GM23248 (cell line): Measurements from ENCODE around the gene CNP. TPM values are rescaled to one million over a fixed set of nuclear protein-coding genes. Genes with fewer than 3 reads are reported as not detected.
"Not testable (repeated sequence)": the region's sequence is repeated elsewhere in the genome, so short reads cannot be mapped to it uniquely, and the experiment has no call there.

ENCODE experiments used
- DNase-seq: peaks from one replicate; pipeline ENCODE4 v3.0.0-alpha.2; 2015
- H2AFZ ChIP-seq: fragments of 200-600 bp; sonication (generic); 2 replicates; pipeline ENCODE4 v1.6.1; 2016; ENCODE audit warnings: antibody characterized with exemption
- H3F3A ChIP-seq: fragments of 200-600 bp; sonication (generic); 2 replicates; pipeline ENCODE4 v1.6.1; 2016; ENCODE audit warnings: mild to moderate bottlenecking, antibody characterized with exemption, mixed run types; ENCODE audit not compliant: insufficient read depth
- H3K27ac ChIP-seq: fragments of 200-600 bp; sonication (generic); 2 replicates; pipeline ENCODE4 v1.5.1; 2016; ENCODE audit warnings: mild to moderate bottlenecking
- H3K27me3 ChIP-seq: fragments of 200-600 bp; sonication (generic); replicated peaks from 2 replicates; pipeline ENCODE4 v1.6.1; 2016; ENCODE audit warnings: mild to moderate bottlenecking; ENCODE audit not compliant: insufficient read depth
- H3K36me3 ChIP-seq: fragments of 200-600 bp; sonication (generic); 2 replicates; pipeline ENCODE4 v1.6.1; 2016; ENCODE audit warnings: low read depth, mild to moderate bottlenecking
- H3K4me1 ChIP-seq: fragments of 200-600 bp; sonication (generic); 2 replicates; pipeline ENCODE4 v1.6.1; 2016; ENCODE audit warnings: mild to moderate bottlenecking; ENCODE audit not compliant: insufficient read depth
- H3K4me2 ChIP-seq: fragments of 200-600 bp; sonication (generic); one replicate; pipeline ENCODE4 v1.6.1; 2016; ENCODE audit warnings: mild to moderate bottlenecking; ENCODE audit not compliant: unreplicated experiment
- H3K4me3 ChIP-seq: fragments of 200-600 bp; sonication (generic); 2 replicates; pipeline ENCODE4 v1.5.1; 2016; ENCODE audit warnings: mild to moderate bottlenecking
- H3K79me2 ChIP-seq: fragments of 200-600 bp; sonication (generic); 2 replicates; pipeline ENCODE4 v1.6.1; 2016; ENCODE audit warnings: mild to moderate bottlenecking; ENCODE audit not compliant: insufficient read depth
- H3K9ac ChIP-seq: fragments of 200-600 bp; sonication (generic); 2 replicates; pipeline ENCODE4 v1.6.1; 2016; ENCODE audit warnings: mild to moderate bottlenecking
- H3K9me2 ChIP-seq: fragments of 200-600 bp; sonication (generic); 2 replicates; pipeline ENCODE4 v1.6.1; 2016; ENCODE audit warnings: mixed run types, mild to moderate bottlenecking, moderate library complexity; ENCODE audit not compliant: insufficient read depth
- H3K9me3 ChIP-seq: fragments of 200-600 bp; sonication (generic); one replicate; pipeline ENCODE4 v1.6.1; 2017; ENCODE audit warnings: low read depth
- H4K20me1 ChIP-seq: fragments of 200-600 bp; sonication (generic); 2 replicates; pipeline ENCODE4 v1.6.0; 2016; ENCODE audit not compliant: insufficient read depth
- EZH2 ChIP-seq: fragments of 200-600 bp; sonication (generic); IDR thresholded peaks from 2 replicates; pipeline ENCODE4 v1.6.1; 2018; ENCODE audit warnings: antibody characterized with exemption, mild to moderate bottlenecking; ENCODE audit not compliant: insufficient read depth, poor library complexity, severe bottlenecking
- EZH2phosphoT487 ChIP-seq: fragments of 200-600 bp; sonication (generic); IDR thresholded peaks from 2 replicates; pipeline ENCODE4 v1.6.1; 2018; ENCODE audit warnings: antibody characterized with exemption, moderate library complexity, mild to moderate bottlenecking, low read depth; ENCODE audit not compliant: insufficient read depth
- WGBS, 2 experiments: methylation state at CpG; one replicate each; pipeline ENCODE4 v1.1.6; 2015 to 2017; ENCODE audit warnings: low lambda C conversion rate in 2 of 2, low coverage in 1 of 2; ENCODE audit errors: missing lambda C conversion rate in 2 of 2; 5-methylcytosine and 5-hydroxymethylcytosine counted together
- in situ Hi-C: fragments of 300-500 bp; cut with MboI; formaldehyde crosslinking; loops from 2 replicates; pipeline ENCODE4 v1.15.0; 2020
- polyA plus RNA-seq: library from polyadenylated mRNA; unstranded; fragments of >200 nt; fragmentation: Nextera tagmentation; extraction: Ambion mirVana; gene quantifications from 2 replicates; pipeline ENCODE4 v1.2.1, GENCODE V29; 2016
- total RNA-seq: library from RNA; depleted of rRNA; stranded (reverse); fragments of >200 nt; shearing (Covaris generic); gene quantifications from 2 replicates; pipeline ENCODE4 v1.2.3, GENCODE V29; 2014

Gene CNP
- total and polyA plus RNA-seq, 2 experiments from 2014 or later, result 58.3 to 103 TPM

DNA sequence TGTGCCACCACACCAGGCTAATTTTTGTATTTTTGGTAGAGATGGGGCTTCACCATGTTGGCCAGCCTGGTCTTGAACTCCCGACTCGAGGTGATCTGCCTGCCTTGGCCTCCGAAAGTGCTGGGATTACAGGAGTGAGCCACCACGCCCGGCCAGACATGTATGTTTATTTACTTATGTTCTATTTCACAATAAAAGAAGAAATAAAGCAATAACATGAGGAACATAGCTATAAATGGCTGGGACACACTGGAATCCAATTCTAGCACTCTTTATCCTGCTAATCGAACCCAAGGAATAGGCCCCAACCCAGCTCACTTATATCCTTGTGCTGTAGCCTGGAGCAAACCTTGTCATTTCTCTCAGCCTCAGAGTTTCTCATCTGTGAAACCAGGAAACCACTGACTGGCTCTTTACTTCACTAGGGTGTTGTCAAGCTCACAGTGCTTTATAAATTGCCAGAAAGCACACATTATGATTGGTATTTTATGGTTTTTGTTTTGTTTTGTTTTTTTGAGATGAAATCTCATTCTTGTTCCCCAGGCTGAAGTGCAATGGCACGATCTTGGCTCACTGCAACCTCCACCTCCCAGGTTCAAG, 40.5 kb upstream of the CNP start:
- DNase-seq, result no peak
- no peak overlapping the region for H3K27ac ChIP-seq
- TF ChIP-seq EZH2 (no peak), EZH2phosphoT487 (no peak)
- H3K27me3 ChIP-seq, result no peaks in the 10 kb centered on the region
- H3K9ac ChIP-seq, result no peak overlapping the region
- no peak overlapping the region for H3K4me2 ChIP-seq
- in situ Hi-C loops, result no loop called here
- H3K9me2 ChIP-seq, result no peaks in the 10 kb centered on the region
- H3K36me3 ChIP-seq, result no peaks in the 10 kb centered on the region
- no peaks in the 10 kb centered on the region for H3K79me2 ChIP-seq
- no peaks in the 10 kb centered on the region for H4K20me1 ChIP-seq
- peaks cover 9% of the 10 kb centered on the region for H3F3A ChIP-seq
- H3K4me3 ChIP-seq, result no peak overlapping the region
- no peak overlapping the region for H2AFZ ChIP-seq
- H3K9me3 ChIP-seq, result no peaks in the 10 kb centered on the region
- peaks cover 11% of the 10 kb centered on the region for H3K4me1 ChIP-seq
- 90 to 92% methylated on average over 7 of the region's 7 CpGs for WGBS, 2 experiments

DNA sequence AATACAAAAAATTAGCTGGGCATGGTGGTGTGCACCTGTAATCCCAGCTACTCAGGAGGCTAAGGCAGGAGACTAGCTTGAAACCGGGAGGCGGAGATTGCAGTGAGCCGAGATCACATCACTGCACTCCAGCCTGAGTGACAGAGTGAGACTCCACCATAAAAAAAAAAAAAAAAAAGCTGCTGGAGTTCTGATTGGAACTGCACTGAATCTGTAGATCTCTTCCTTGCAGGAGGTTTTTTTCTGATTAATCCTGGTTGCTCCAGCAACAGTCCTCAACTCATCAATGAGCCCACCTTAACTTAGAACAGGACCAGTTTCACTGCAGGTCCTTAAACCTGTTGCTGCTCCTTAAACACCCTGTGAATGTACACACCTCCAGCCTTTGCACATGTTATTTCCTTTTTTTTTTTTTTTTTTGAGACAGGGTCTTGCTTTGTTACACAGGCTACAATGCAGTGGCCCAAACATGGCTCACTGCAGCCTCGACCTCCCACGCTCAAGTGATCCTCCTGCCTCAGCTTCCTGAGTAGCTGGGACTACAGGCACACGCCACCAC, 37.8 kb upstream of the CNP start:
- H3K4me2 ChIP-seq, result no peak overlapping the region
- H3K27ac ChIP-seq, result no peak overlapping the region
- H3K4me1 ChIP-seq, result peaks cover 11% of the 10 kb centered on the region
- DNase-seq, result no peak
- peaks cover 9% of the 10 kb centered on the region for H3F3A ChIP-seq
- no peak for TF ChIP-seq EZH2phosphoT487
- no peak for TF ChIP-seq EZH2
- H3K4me3 ChIP-seq, result no peak overlapping the region
- H4K20me1 ChIP-seq, result no peaks in the 10 kb centered on the region
- no peak overlapping the region for H3K9ac ChIP-seq
- H3K27me3 ChIP-seq, result no peaks in the 10 kb centered on the region
- H3K79me2 ChIP-seq, result no peaks in the 10 kb centered on the region
- in situ Hi-C loops, result no loop called here
- no peaks in the 10 kb centered on the region for H3K9me2 ChIP-seq
- peak overlapping the region; percentile 98; the same call in 1 of the 2 replicates for H2AFZ ChIP-seq
- H3K36me3 ChIP-seq, result no peaks in the 10 kb centered on the region
- 80 to 82% methylated on average over 6 of the region's 6 CpGs for WGBS, 2 experiments
- no peaks in the 10 kb centered on the region for H3K9me3 ChIP-seq

DNA sequence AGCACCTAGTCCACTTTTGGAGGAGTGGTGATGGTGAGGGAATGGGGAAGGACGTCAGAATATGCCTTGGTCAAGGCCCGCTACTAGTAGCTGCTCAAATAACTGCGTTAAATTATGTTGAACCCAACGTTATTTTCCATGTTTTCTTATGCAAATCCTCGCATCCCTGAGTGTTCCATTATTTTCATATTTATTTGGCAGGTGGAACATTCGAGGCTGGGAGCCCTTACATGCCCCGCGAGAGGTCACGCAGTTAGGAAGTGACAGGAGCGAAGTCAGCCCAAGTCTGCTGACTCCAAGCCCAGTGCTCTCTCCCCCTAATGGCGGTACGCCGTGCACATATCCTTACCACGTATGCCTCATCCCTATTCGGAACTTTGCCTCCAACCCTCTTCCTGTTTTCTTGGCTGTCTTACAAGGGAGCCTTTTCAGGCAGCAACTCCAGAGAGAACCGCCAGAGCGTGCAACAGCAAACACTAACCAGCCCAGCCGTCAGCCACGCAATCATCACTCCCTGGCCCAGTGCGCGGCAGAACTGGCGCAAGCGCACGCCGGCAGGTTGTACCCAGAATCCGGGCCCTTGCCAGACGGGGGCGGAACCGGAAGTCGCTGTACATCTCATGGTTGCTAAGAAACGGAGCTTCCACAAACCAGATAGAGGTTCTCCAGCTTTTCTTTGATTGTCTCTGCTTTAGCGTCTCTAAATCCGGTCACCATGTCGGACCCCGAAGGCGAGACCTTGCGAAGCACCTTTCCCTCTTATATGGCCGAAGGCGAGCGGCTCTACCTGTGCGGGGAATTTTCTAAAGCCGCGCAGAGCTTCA, 36.4 kb upstream of the CNP start, which contains the start of gene ODAD4:
ODAD4 (plus strand) TSS at position 609 of the 824 bp plus-strand sequence; CDS start at position 716, 107 bp downstream.
- in situ Hi-C loops, result no loop called here
- DNase-seq, result peak; percentile 99
- Histone ChIP-seq H3K9me2 (no peaks in the 10 kb centered on the region), H3K9me3 (no peaks in the 10 kb centered on the region), H2AFZ (peak within 1 kb of the TSS; percentile 98), H3K27me3 (no peaks in the 10 kb centered on the region), H3K4me3 (peak within 1 kb of the TSS; percentile 80), H3K79me2 (no peaks in the 10 kb centered on the region), H3K9ac (peak within 1 kb of the TSS; percentile 81), H3K4me1 (peaks cover 11% of the 10 kb centered on the region), H3F3A (peaks cover 9% of the 10 kb centered on the region), H3K36me3 (no peaks in the 10 kb centered on the region), H3K4me2 (peak within 1 kb of the TSS; percentile 93), H3K27ac (peak within 1 kb of the TSS; percentile 84), H4K20me1 (no peaks in the 10 kb centered on the region)
- 3% methylated on average over 43 of the region's 43 CpGs for WGBS, 2 experiments
- TF ChIP-seq EZH2, result no peak
- no peak for TF ChIP-seq EZH2phosphoT487

DNA sequence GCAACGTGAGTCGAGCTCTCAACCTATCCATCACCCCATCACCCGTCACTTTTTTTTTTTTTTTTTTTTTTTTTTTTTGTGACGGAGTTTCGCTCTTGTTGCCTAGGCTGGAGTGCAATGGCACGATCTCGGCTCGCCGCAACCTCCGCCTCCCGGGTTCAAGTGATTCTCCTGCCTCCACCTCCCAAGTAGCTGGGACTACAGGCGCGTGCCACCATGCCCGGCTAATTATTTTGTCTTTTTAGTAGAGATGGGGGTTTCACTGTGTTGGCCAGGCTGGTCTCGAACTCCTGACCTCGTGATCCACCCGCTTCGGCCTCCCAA, 35.8 kb upstream of the CNP start:
- H3K9me3 ChIP-seq, H3K79me2 ChIP-seq, H3K27me3 ChIP-seq, H3K36me3 ChIP-seq, DNase-seq, in situ Hi-C loops, H4K20me1 ChIP-seq, H3K9me2 ChIP-seq, H3F3A ChIP-seq: not testable (repeated sequence)
- Histone ChIP-seq H3K4me3 (peak overlapping the region; percentile 80), H3K4me1 (peaks cover 11% of the 10 kb centered on the region), H3K9ac (peak overlapping the region; percentile 81), H3K27ac (peak overlapping the region; percentile 84), H2AFZ (peak overlapping the region; percentile 98), H3K4me2 (peak overlapping the region; percentile 93)
- WGBS, 2 experiments, result 42 to 52% methylated on average over 14 to 18 of the region's 18 CpGs

DNA sequence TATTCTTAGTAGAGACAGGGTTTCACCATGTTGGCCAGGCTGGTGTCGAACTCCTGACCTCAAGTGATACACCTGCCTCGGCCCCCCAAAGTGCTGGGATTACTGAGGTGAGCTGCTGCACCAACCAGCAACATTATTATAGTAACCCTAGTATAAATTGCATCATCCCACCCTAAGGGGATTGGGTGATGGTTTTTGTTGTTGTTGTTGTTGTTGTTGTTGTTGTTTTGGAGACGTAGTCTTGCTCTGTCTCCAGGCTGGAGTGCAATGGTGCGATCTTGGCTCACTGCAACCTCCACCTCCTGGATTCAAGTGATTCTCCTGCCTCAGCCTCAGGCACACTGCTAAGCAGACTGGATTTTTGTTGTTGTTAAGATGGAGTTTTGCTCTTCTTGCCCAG, 34.9 kb upstream of the CNP start:
- H3K79me2 ChIP-seq, H3F3A ChIP-seq, H3K27me3 ChIP-seq, H3K27ac ChIP-seq, H3K4me3 ChIP-seq, H2AFZ ChIP-seq, H4K20me1 ChIP-seq, H3K36me3 ChIP-seq, DNase-seq, H3K9ac ChIP-seq, in situ Hi-C loops, H3K9me3 ChIP-seq, H3K4me2 ChIP-seq, H3K9me2 ChIP-seq: not testable (repeated sequence)
- WGBS, 2 experiments, result 88% methylated on average over 4 of the region's 4 CpGs
- H3K4me1 ChIP-seq, result peaks cover 11% of the 10 kb centered on the region
